ENCODE measurements around the gene GOLGA2. TPM values are rescaled to one million over a fixed set of nuclear protein-coding genes. Genes with fewer than 3 reads are reported as not detected.

Gene GOLGA2
- total RNA-seq, 1 experiment from 2014 or later, result 37.9 TPM

Other genes starting within 250 kb of the GOLGA2 start
- 5.4 and 6.6 TPM in 2 replicates for gene NAIF1, start 208.7 kb downstream of the GOLGA2 start, total RNA-seq (2014; rRNA removed; shearing (Covaris generic))
- 25.5 and 29.0 TPM in 2 replicates for gene SLC25A25, start 207.8 kb downstream of the GOLGA2 start, total RNA-seq (2014; rRNA removed; shearing (Covaris generic))
- 85.7 and 122 TPM in 2 replicates for gene PTGES2, start 148.3 kb downstream of the GOLGA2 start, total RNA-seq (2014; rRNA removed; shearing (Covaris generic))
- 13.5 TPM in 1 of 2 replicates, not detected in the other for gene LCN2, start 126.6 kb downstream of the GOLGA2 start, total RNA-seq (2014; rRNA removed; shearing (Covaris generic))
- gene BBLN, start 115.7 kb downstream of the GOLGA2 start, total RNA-seq (2014; rRNA removed; shearing (Covaris generic)), result 121 and 125 TPM in 2 replicates
- gene CIZ1, start 84.4 kb downstream of the GOLGA2 start, total RNA-seq (2014; rRNA removed; shearing (Covaris generic)), result 13.7 and 17.5 TPM in 2 replicates
- 5.5 and 6.1 TPM in 2 replicates for gene DNM1, start 72.6 kb downstream of the GOLGA2 start, total RNA-seq (2014; rRNA removed; shearing (Covaris generic))
- 25.9 and 31.0 TPM in 2 replicates for gene SWI5, start 269 bp upstream of the GOLGA2 start, total RNA-seq (2014; rRNA removed; shearing (Covaris generic))
- gene TRUB2, start 46.4 kb upstream of the GOLGA2 start, total RNA-seq (2014; rRNA removed; shearing (Covaris generic)), result 28.2 and 31.8 TPM in 2 replicates
- gene COQ4, start 46.8 kb upstream of the GOLGA2 start, total RNA-seq (2014; rRNA removed; shearing (Covaris generic)), result 35.0 and 44.3 TPM in 2 replicates
- 48.7 and 49.0 TPM in 2 replicates for gene SLC27A4, start 64.5 kb upstream of the GOLGA2 start, total RNA-seq (2014; rRNA removed; shearing (Covaris generic))
- 58.2 and 61.5 TPM in 2 replicates for gene URM1, start 95.4 kb upstream of the GOLGA2 start, total RNA-seq (2014; rRNA removed; shearing (Covaris generic))
- 10.6 and 11.9 TPM in 2 replicates for gene CERCAM, start 144.8 kb upstream of the GOLGA2 start, total RNA-seq (2014; rRNA removed; shearing (Covaris generic))
- 52.9 and 60.7 TPM in 2 replicates for gene ODF2, start 180.0 kb upstream of the GOLGA2 start, total RNA-seq (2014; rRNA removed; shearing (Covaris generic))
- gene GLE1, start 228.7 kb upstream of the GOLGA2 start, total RNA-seq (2014; rRNA removed; shearing (Covaris generic)), result 37.0 and 38.3 TPM in 2 replicates

Data from G401 (cell line).